GM12873 (cell line): ENCODE results near the gene IKZF3.

ENCODE experiments used
- TF ChIP-seq, protein P1 (sequence below): IDR thresholded peaks from 2 replicates; pipeline ENCODE4 v1.5.1; 2012; ENCODE audit warnings: low read depth, mild to moderate bottlenecking, moderate library complexity, low read length, control low read depth; ENCODE audit not compliant: insufficient read depth; ENCODE audit errors: missing control alignments

Gene IKZF3

DNA sequence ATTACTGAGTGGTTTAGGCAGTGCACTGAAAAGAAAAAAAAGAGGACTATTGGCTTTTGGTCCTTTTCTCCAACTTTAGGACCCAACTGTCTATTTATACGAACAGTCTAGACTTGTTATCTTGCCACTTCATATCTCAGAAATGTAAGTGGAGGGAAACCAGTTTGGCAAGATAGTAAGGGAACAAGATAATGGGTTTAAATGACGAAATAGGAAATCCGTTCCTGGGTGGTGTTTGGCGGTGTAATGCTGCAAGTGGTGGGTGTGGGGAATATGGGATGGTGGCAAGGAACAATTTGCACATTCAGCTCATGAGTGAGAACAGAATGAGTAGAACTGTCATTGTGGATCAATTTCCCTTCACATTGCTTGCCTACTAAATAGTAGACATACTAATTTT lies 81.6 kb downstream of the IKZF3 start:
- TF ChIP-seq, protein P1, sequence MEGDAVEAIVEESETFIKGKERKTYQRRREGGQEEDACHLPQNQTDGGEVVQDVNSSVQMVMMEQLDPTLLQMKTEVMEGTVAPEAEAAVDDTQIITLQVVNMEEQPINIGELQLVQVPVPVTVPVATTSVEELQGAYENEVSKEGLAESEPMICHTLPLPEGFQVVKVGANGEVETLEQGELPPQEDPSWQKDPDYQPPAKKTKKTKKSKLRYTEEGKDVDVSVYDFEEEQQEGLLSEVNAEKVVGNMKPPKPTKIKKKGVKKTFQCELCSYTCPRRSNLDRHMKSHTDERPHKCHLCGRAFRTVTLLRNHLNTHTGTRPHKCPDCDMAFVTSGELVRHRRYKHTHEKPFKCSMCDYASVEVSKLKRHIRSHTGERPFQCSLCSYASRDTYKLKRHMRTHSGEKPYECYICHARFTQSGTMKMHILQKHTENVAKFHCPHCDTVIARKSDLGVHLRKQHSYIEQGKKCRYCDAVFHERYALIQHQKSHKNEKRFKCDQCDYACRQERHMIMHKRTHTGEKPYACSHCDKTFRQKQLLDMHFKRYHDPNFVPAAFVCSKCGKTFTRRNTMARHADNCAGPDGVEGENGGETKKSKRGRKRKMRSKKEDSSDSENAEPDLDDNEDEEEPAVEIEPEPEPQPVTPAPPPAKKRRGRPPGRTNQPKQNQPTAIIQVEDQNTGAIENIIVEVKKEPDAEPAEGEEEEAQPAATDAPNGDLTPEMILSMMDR, result no peak

DNA sequence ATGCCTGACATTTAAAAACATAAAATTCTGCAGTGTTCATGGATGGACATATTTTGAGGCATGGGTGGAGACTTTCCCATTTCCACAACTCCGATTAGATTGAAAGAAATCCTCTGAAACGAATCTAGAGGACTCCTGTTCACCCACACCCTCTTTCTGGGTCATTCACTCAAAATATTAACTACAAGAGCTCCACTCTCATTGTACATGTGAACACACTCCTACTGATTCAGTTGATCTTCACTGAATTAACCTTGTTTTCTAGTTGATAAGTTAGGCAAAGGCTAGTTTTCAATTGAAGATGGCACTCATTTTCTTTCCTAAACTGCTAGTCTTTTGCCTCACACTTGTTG lies 82.3 kb downstream of the IKZF3 start:
- TF ChIP-seq, protein P1, result no peak

DNA sequence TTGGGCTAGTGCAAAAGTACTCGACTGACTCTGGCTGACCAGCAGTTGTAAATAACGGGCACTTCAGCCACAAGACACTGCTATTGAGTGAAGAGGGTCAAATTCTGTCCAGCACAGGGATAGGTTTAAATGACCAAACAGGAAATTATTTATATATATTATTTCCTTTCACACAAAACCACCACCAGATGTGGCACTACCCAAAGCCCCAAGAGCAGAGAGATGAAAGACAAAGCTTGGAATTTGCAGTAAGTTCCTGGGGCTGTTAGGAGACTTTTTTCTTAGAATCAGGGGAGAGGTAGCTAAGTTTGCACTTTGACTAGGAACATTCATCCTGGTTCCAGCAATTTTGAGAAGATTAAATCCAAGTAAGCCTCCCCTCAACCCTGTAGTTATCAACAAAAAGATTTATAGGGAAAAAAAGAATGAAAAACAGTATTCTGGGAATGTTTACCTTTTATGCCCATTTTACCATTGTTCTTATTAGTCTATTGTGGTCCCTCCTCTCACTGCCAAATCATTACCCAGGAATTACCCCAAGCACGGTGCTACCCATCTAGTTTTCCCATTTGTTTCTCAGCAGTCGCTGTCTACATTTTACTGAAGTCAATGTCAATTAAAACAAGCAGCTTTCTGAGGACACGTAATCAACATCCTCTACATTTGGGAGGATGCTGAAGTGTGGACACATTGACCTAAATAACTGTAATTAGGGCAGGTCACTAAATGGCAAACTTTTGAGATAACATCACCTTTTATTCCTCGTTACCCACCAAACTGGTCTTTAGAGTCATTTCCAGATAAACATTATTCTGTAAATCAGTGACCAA lies 82.9 kb downstream of the IKZF3 start:
- TF ChIP-seq, protein P1, result no peak

DNA sequence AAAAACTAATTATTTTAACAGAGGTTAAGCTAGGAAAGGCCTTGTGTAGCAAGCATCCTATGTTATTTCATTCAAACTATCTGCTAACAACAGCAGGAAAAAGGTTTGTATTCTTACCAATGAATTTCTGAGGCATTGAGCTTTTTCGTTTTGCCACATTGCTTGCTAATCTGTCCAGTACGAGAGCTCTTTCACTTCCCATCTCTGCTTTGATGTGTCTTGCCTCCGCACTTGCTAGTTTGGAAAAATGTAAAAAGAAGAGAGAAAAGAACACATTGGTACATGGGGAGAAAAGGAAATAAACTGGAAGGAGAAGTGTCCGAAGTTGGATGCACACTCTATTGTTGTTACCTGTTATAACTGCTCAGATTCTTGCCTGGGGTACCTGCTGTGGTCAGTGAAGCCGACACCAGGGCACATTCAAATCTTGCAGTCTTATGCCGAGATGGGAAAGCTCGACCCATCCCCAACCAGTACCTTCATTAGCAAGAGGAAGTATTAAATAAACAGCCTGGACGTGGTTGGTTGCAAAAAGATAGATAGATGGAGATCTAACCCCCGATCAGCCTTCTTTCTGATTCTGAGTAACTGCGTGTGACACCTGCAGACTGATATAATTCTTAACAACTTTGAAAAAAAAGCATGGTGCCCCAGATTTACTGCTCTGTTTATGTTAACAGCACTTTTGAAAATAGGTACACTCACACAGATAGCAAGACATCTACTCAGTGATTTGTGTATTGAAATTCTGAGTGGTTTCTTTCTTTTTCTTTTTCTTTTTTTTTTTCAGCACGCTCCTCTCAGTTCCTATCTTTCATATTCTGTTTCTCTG lies 86.4 kb downstream of the IKZF3 start:
- TF ChIP-seq, protein P1, result no peak

DNA sequence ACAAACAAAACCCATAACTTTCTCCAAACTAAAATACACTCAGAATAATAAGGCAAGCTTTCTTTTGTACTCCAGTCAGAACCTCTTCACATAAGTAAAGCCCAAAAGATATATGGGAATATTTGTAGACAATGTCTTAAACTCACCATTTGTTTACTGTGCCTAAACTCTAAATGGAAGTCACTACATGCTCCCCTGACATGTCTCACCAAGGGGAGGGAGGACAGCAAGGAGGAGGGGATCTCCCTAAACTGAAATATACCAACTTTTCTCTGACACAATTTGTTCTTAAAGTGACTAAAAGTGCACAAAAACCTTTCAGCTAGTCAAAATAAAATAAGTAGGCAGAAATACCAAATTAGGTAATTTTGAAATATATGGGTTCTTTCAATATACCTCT lies 87.9 kb downstream of the IKZF3 start:
- TF ChIP-seq, protein P1, result no peak

DNA sequence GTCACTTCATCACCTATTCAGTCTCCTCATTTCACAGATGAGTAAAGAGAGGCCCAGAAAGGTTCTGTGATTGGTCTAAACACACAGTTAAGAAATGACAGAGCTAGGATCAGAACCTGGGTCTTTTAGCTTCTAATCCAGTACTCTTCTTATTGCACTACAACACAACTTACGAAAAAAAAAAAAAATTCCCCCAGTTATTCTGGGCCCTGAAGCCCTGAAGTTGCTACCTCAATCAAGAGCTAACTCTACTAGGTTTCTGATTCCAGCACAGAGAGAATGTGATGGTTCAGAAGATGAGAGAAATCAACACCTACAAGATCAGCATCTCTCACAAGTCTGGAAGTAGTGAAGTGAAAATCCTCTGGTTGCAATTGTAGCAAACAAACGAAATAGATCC lies 89.1 kb downstream of the IKZF3 start:
- TF ChIP-seq, protein P1, result no peak

DNA sequence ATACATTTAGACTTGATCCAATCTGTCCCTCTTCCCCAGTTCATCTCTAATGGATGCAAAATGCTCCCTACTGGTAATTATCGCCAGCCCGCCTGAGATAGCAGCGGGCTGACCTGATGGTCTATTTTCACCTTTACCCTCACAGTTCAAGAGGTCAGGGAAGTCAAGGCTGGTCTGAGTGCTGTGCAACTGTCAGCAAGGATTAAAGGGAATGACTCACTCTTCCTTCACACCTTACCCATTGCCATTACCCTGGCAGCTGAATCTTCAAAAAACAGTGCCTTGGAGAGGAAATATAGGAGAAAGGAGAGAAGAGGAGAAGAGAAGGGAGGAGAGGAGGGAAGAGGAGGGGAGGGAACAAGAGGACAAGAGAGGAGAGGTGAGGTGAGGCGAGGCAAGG lies 90.1 kb downstream of the IKZF3 start:
- TF ChIP-seq, protein P1, result no peak
